Measurements from ENCODE around the gene SRGAP3.

- TF ChIP-seq POLR2A (IDR thresholded peaks at IDR 0.05), result no peak
- no peak for TF ChIP-seq CTCF (IDR thresholded peaks at IDR 0.05)
Measured at GRCh38 chr3:9047452-9048346, 201.7 kb downstream of the SRGAP3 start.

Measured in body of pancreas (tissue), 4 donors.